ENCODE results near the gene NUP210L. TPM values are rescaled to one million over a fixed set of nuclear protein-coding genes. Genes with fewer than 3 reads are reported as not detected.
"Not testable (repeated sequence)": the region's sequence is repeated elsewhere in the genome, so short reads cannot be mapped to it uniquely, and the experiment has no call there.

The NUP210L gene
- total and polyA plus RNA-seq, 5 donors, result 0.09 to 0.88 (median 0.18) TPM; not detected in 1

DNA sequence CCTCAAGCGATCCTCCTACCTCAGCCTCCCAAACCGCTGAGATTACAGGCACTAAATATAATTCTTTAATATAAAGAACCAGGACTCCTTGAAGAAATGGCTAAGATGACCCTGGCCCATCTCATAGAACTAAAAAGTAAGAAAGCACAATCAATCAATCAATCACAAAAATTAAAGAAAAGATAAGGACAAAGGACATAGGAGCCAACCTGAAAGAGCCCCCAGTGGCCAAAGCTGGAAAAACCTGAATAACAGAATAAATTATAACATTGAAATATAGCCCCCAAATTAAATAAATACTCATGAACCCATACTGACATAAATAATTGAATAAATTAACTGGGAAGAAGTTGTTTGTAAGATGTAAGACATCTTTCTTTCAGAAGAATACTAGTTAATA, 8.9 kb downstream of the NUP210L start:
- WGBS, result over 99% methylated on average over 2 of the region's 2 CpGs
- H3K27me3 ChIP-seq (ENCODE audit: control insufficient read depth, insufficient read depth), result no peaks in the 10 kb centered on the region
- no peak for DNase-seq
- H3K27ac ChIP-seq (ENCODE audit: low read length), result no peak overlapping the region
- no peaks in the 10 kb centered on the region for H3K9me3 ChIP-seq (ENCODE audit: control insufficient read depth, low read length)
- H3K4me3 ChIP-seq (ENCODE audit: low read length), result no peak overlapping the region
- no peak for ATAC-seq
- H3K4me1 ChIP-seq (ENCODE audit: control insufficient read depth, insufficient read depth, low read length), result no peaks in the 10 kb centered on the region
- intact Hi-C loops (cut with DNase I), result no loop called here

DNA sequence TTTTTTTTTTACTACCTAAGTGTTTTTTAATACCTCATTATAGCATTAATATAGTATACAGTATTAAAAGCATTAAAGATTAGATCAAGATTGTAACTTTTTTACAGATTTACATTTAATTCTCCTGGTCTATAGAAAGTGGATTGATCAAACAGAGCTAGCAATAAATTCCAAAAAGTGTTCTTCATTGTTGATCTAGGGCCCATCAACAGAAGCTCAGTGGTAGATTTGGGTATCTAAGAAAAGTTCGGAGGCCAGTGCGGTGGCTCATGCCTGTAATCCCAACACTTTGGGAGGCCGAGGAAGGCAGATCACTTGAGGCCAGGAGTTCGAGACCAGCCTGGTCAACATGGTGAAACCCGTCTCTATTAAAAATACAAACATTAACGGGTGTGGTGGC, 12.5 kb downstream of the NUP210L start:
- no peak for DNase-seq
- Histone ChIP-seq H3K27me3 (ENCODE audit: control insufficient read depth, insufficient read depth) (no peaks in the 10 kb centered on the region), H3K27ac (ENCODE audit: low read length) (no peak overlapping the region), H3K4me3 (ENCODE audit: low read length) (no peak overlapping the region), H3K9me3 (ENCODE audit: control insufficient read depth, low read length) (no peaks in the 10 kb centered on the region), H3K4me1 (ENCODE audit: control insufficient read depth, insufficient read depth, low read length) (no peaks in the 10 kb centered on the region)
- 91% methylated on average over 6 of the region's 6 CpGs for WGBS
- ATAC-seq, result no peak
- intact Hi-C loops (cut with DNase I), result no loop called here

DNA sequence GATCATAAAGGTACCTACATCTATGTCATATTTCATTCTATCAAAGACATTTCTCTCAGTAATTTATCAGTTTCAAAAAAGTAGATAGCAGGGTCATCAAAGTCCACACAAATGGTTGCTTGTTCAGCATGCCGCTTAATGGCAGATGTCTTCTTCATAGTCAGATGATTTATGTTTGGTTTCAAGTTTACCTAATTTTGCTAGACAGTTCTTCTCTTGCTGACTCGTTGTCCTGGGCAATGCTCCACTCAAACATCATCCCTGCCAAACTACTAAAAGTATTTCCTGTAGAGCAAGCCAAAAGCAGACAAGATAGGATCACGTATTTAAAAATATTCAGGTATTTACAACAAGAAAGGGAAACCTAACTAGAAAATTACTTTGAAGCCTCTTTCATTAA, 13.6 kb downstream of the NUP210L start:
- no peaks in the 10 kb centered on the region for H3K9me3 ChIP-seq (ENCODE audit: control insufficient read depth, low read length)
- 31% methylated on average over 3 of the region's 3 CpGs for WGBS
- no peaks in the 10 kb centered on the region for H3K4me1 ChIP-seq (ENCODE audit: control insufficient read depth, insufficient read depth, low read length)
- DNase-seq, result no peak
- intact Hi-C loops (cut with DNase I), result no loop called here
- H3K27me3 ChIP-seq (ENCODE audit: control insufficient read depth, insufficient read depth), result no peaks in the 10 kb centered on the region
- ATAC-seq, result peak in 1 of 2 donors; percentile 51
- H3K4me3 ChIP-seq (ENCODE audit: low read length), result no peak overlapping the region
- no peak overlapping the region for H3K27ac ChIP-seq (ENCODE audit: low read length)

DNA sequence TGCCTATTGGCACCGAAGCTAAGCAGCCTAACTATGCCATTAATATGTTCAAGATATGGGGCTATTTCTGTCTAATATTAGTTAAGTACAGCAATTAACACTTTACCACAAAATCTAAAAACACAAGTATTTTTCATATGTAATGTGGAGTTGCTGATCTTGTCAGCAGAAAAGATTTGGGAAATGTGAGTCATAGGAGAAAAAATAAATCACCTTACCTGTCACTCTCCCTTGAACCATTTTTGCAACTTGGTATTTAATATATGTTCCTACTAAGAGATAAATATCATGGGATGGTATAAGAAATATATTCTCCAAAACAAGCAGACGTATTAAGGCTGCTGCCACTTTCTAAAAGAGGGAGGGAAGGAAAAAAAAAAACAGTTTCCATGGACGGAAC, 17.0 kb downstream of the NUP210L start:
- no peak for DNase-seq
- Histone ChIP-seq H3K4me1 (ENCODE audit: control insufficient read depth, insufficient read depth, low read length) (no peaks in the 10 kb centered on the region), H3K9me3 (ENCODE audit: control insufficient read depth, low read length) (no peaks in the 10 kb centered on the region), H3K27ac (ENCODE audit: low read length) (no peak overlapping the region), H3K4me3 (ENCODE audit: low read length) (no peak overlapping the region), H3K27me3 (ENCODE audit: control insufficient read depth, insufficient read depth) (no peaks in the 10 kb centered on the region)
- 81% methylated on average over 3 of the region's 3 CpGs for WGBS
- no peak for ATAC-seq
- intact Hi-C loops (cut with DNase I), result no loop called here

DNA sequence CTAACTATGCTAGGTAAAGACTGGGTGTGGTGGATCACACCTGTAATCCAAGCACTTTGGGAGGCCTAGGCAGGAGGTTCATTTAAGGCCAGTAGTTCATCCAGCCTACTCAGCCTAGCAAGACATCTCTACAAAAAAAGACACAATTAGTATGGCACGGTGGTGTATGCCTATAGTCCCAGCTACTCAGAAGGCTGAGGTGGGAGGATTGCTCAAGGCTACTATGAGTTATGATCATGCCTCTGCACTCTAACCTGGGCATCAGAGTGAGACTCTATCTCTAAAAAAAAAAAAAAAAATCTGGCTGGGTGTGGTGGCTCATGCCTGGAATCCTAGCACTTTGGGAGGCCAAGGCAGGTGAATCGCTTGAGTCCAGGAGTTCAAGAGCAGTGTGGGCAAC, 21.6 kb downstream of the NUP210L start:
- 93% methylated on average over 2 of the region's 2 CpGs for WGBS
- H3K9me3 ChIP-seq (ENCODE audit: control insufficient read depth, low read length), result no peaks in the 10 kb centered on the region
- no peaks in the 10 kb centered on the region for H3K4me1 ChIP-seq (ENCODE audit: control insufficient read depth, insufficient read depth, low read length)
- no peak overlapping the region for H3K4me3 ChIP-seq (ENCODE audit: low read length)
- H3K27ac ChIP-seq (ENCODE audit: low read length), result no peak overlapping the region
- no peak for DNase-seq
- ATAC-seq, result no peak
- H3K27me3 ChIP-seq (ENCODE audit: control insufficient read depth, insufficient read depth), result no peaks in the 10 kb centered on the region
- intact Hi-C loops (cut with DNase I), result no loop called here

DNA sequence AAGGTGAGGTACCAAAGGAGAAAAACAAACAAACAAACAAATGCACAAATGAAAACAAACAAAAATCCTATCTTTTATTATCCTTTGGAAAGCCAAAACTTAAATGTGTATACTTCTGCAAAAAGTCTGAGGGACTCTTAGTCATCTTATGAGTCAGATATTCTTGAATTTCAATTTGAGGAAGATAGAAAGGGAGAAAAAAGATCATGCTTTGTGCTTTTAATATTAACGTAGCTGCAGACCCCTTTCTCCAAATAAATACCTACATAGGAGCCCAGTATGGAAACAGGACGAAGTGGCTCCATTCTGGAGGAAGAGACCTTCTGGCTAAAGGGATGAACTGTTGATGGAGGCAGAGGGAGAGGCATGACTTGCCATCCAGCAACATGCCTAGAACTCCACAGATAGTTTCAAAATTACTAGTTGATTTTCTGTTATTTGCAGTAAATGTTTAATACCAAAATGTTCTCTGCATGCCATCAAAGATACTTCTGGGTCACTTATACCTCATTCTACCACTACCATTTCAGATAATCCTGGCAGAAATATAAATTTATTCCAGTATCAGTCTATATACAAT, 25.4 kb downstream of the NUP210L start:
- H3K4me1 ChIP-seq (ENCODE audit: control insufficient read depth, insufficient read depth, low read length), result no peaks in the 10 kb centered on the region
- intact Hi-C loops (cut with DNase I), result no loop called here
- no peaks in the 10 kb centered on the region for H3K9me3 ChIP-seq (ENCODE audit: control insufficient read depth, low read length)
- no peak overlapping the region for H3K4me3 ChIP-seq (ENCODE audit: low read length)
- 55% methylated on average over 2 of the region's 2 CpGs for WGBS
- H3K27me3 ChIP-seq (ENCODE audit: control insufficient read depth, insufficient read depth), result no peaks in the 10 kb centered on the region
- ATAC-seq (no peak), DNase-seq (no peak)
- no peak overlapping the region for H3K27ac ChIP-seq (ENCODE audit: low read length)

DNA sequence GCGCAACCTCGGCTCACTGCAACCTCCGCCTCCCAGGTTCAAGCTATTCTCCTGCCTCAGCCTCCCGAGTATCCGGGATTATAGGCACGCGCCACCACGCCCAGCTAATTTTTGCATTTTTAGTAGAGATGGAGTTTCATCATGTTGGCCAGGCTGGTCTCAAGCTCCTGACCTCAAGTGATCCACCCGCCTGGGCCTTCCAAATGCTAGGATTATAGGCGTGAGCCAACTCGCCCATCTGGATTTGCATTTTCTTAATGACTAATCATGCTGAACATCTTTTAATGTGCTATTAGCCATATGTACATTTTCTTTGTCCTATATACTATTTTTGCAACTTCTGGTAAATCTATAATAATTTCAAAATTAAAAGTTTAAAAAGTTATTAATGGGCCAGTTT, 31.7 kb downstream of the NUP210L start:
- H3K4me3 ChIP-seq (ENCODE audit: low read length); H3K4me1 ChIP-seq (ENCODE audit: control insufficient read depth, insufficient read depth, low read length); H3K9me3 ChIP-seq (ENCODE audit: control insufficient read depth, low read length); ATAC-seq; DNase-seq; H3K27me3 ChIP-seq (ENCODE audit: control insufficient read depth, insufficient read depth); intact Hi-C loops (cut with DNase I); H3K27ac ChIP-seq (ENCODE audit: low read length): not testable (repeated sequence)
- 94% methylated on average over 11 of the region's 11 CpGs for WGBS

DNA sequence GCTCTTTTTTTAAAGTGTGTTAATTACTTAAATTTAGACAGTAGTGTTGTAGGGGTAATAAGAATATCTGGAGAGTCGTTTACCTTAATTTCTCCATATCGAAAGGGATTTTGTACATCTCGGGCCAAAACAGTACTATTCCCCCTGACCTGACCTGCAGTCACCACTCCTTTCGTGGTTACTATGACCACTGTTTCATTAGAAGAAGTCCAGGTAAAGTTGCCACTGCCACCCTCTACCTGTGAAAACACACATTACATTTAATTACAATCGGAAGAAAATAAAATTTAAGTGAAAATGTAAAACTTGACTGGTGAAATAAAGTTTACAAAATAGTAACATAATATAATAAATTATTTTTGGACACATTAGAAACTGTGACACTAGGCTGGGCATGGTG, 37.2 kb downstream of the NUP210L start:
- ATAC-seq, result no peak
- H3K27me3 ChIP-seq (ENCODE audit: control insufficient read depth, insufficient read depth), result no peaks in the 10 kb centered on the region
- H3K27ac ChIP-seq (ENCODE audit: low read length), result no peak overlapping the region
- WGBS, result 80% methylated on average over 5 of the region's 5 CpGs
- DNase-seq, result no peak
- H3K9me3 ChIP-seq (ENCODE audit: control insufficient read depth, low read length), result no peaks in the 10 kb centered on the region
- intact Hi-C loops (cut with DNase I), result no loop called here
- no peaks in the 10 kb centered on the region for H3K4me1 ChIP-seq (ENCODE audit: control insufficient read depth, insufficient read depth, low read length)
- H3K4me3 ChIP-seq (ENCODE audit: low read length), result no peak overlapping the region

DNA sequence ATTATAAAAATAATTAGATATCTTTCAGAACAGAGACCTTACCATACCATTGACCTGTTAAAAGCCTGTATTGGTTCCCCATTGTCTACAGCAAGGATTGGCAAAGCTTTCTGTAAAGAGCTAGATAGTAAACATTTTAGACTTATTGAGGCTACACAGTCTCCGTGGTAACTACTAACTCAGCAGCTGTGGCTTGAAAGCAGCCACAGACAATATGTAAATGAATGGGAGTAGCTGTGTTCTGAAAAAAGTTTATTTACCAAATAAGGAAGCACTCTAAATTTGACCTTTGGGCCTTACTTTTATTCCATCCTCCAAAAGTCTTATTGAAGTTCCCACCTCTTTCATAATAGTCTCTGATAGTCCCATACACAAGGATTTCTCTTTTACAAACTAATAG, 39.7 kb downstream of the NUP210L start:
- no peak for ATAC-seq
- no peak for DNase-seq
- no peak overlapping the region for H3K4me3 ChIP-seq (ENCODE audit: low read length)
- H3K27ac ChIP-seq (ENCODE audit: low read length), result no peak overlapping the region
- no peaks in the 10 kb centered on the region for H3K27me3 ChIP-seq (ENCODE audit: control insufficient read depth, insufficient read depth)
- 42% methylated on average over 1 of the region's 1 CpG for WGBS
- intact Hi-C loops (cut with DNase I), result no loop called here
- H3K4me1 ChIP-seq (ENCODE audit: control insufficient read depth, insufficient read depth, low read length), result no peaks in the 10 kb centered on the region
- no peaks in the 10 kb centered on the region for H3K9me3 ChIP-seq (ENCODE audit: control insufficient read depth, low read length)

DNA sequence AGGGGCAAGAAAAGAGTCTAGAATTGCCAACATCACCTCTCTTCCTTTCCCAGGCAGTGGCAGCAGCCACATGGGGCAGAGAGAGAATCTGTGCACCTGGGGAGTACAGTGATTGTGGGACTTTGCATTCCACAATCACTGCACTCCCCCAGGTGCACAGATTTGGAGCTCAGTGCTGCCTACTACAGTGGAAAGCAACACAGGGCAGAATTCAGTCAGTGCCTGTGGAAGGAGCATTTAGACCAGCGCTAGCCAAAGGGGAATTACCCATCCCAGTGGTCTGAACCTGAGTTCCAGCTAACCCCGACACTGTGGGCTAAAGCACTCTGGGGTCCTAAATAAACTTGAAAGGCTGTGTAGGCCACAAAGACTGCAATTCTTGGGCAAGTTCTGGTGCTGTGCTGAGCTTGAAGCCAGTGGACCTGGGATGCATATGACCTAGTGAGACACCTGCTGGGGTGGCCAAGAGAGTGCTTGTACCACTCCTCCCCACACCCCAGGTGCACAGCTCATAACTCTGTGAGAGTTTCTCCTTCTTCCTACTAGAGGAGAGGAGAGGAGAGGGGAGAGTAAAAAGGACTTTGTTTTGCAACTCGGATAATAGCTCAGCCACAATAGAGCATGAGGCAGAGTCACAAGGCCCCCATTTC, 50.3 kb downstream of the NUP210L start:
- Histone ChIP-seq H3K27ac (ENCODE audit: low read length) (no peak overlapping the region), H3K9me3 (ENCODE audit: control insufficient read depth, low read length) (no peaks in the 10 kb centered on the region), H3K4me1 (ENCODE audit: control insufficient read depth, insufficient read depth, low read length) (no peaks in the 10 kb centered on the region), H3K27me3 (ENCODE audit: control insufficient read depth, insufficient read depth) (no peaks in the 10 kb centered on the region), H3K4me3 (ENCODE audit: low read length) (no peak overlapping the region)
- intact Hi-C loops (cut with DNase I), result no loop called here
- WGBS, result 74% methylated on average over 3 of the region's 3 CpGs
- ATAC-seq (no peak), DNase-seq (no peak)

DNA sequence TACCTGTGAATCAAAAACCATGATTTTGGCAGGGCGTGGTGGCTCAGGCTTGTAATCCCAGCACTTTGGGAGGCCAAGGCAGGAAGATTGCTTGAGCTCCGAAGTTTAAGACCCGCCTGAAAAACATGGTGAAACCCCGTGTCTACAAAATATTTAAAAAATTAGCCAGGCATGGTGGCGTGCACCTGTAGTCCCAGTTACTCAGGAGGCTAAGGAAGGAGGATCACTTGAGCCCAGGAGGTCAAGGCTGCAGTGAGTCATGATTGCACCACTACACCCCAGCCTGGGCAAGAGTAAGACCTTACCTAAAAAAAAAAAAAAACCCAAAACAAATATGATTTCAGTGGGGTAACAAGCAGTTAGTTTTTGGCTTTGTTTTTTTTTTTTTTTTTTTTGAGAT, 54.7 kb downstream of the NUP210L start:
- intact Hi-C loops (cut with DNase I); H3K4me1 ChIP-seq (ENCODE audit: control insufficient read depth, insufficient read depth, low read length); ATAC-seq; H3K27me3 ChIP-seq (ENCODE audit: control insufficient read depth, insufficient read depth); H3K9me3 ChIP-seq (ENCODE audit: control insufficient read depth, low read length); H3K4me3 ChIP-seq (ENCODE audit: low read length); H3K27ac ChIP-seq (ENCODE audit: low read length); DNase-seq: not testable (repeated sequence)
- 92% methylated on average over 5 of the region's 5 CpGs for WGBS

DNA sequence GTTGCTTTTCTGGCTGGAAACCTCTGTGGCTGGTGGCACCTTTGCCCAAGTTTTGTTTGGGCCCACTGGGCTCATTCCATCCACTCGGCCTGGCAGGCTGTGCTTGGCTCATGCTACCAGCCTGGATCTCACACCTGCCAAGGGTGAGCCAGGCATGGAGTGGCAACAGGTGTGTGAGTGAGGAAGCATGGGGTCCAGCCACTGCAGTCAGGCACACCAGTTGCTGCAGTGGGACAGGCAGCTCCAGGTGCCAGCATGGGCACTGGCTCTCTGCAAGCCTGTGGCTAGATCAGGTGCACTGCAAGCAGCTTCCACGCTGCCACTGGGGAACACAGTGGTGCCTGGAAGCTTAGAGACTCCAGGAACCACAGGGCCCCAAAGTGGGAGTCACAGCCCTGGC, 57.0 kb downstream of the NUP210L start:
- intact Hi-C loops (cut with DNase I), result no loop called here
- H3K4me1 ChIP-seq (ENCODE audit: control insufficient read depth, insufficient read depth, low read length), result no peaks in the 10 kb centered on the region
- 70% methylated on average over 2 of the region's 2 CpGs for WGBS
- DNase-seq (no peak), ATAC-seq (no peak)
- no peaks in the 10 kb centered on the region for H3K27me3 ChIP-seq (ENCODE audit: control insufficient read depth, insufficient read depth)
- no peak overlapping the region for H3K27ac ChIP-seq (ENCODE audit: low read length)
- H3K4me3 ChIP-seq (ENCODE audit: low read length), result no peak overlapping the region
- H3K9me3 ChIP-seq (ENCODE audit: control insufficient read depth, low read length), result no peaks in the 10 kb centered on the region
